NCI-H2171 (cell line): ENCODE data around the gene TTC28.
"Not testable (repeated sequence)": the region's sequence is repeated elsewhere in the genome, so short reads cannot be mapped to it uniquely, and the experiment has no call there.

Experiments used
- DNase-seq: peaks from one replicate; lab custom pipeline; 2025; lab: John Stamatoyannopoulos, UW

The TTC28 gene

DNA sequence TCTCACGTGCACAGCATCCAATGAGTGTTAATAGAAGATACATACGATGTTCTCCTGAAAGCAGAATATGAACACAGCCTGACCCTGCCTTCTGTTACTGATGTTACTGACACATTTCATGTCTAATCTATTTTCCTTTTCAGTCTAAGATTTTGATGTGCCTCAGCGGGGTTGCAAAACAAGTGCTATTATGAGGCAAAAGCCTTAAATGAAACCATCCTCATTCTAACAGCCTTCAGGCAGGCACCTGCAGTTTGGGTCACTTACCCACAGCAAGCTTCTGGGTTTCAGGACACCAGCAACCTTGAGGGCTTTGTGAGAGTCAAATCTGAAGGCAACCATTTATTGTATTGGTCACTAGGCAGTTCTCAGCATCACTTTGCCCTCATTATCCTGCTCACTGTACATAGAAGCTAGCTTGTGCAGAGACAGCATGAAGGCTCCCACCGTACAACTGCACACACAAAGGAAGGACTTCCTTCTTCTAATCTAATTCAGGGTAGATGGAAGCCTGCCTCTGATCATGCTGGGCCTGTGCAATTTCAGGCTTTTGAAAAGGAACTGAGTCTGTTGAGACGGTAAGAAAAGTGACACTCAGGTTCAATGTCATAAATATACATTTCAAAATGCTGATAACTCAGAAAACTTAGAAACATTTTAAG lies 577.4 kb downstream of the TTC28 start:
- DNase-seq = no peak

GRCh38 chr22:28097627-28098026 lies 582.0 kb downstream of the TTC28 start:
- no peak for DNase-seq

DNA sequence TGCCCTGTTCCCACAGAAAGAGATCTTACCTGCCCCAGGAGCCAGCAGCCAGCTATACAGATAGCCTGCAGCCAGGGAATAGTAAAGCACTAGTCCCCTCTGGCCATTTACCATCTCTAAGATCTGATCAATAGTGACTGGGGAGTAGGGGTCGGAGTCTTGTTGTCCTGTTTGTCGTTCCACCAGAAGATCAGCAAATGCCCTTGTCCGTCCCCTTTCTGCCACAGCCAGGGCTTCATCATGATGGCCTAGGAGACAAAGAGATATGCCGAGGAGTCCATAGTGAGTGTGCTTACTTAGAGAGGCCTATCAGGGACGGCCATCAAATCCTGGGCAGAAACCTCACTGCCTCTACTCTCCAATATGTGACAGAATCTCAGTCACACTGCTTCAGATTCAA lies 583.5 kb downstream of the TTC28 start:
- DNase-seq = no peak

DNA sequence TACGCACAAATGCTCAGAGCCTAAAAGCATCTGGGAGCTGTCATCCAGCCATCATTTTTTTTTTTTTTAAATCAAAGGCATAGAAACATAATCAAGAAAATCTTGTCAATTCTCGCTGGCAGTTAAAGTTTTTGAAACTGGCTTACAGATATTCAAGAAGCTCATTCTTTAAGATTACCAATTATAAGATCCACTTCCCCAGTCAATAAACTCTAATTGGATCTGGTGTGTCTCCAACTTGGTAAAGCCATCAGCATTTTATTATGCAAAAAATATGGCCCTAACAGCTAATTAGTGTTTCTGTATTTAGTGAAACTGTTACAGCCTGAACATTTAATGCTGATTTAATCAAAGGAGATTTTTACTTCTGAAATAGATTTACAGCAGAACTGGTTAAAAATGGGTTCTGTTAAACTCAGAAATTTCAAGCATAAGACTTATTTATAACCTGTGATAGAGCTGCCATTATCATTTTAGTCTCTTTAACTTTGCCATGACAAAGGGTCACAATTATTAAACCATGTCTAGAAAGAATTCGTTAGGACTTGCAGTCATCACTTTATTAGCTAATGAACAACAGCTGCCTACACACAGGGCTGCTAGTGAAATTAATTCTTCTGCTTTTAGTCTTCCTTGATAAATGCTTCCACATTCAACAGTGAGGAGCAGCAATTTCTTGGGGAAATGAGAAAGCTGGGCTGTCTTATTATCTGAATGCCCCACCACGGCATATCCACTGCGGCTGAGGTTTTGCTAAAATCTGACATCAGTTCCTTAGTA lies 584.1 kb downstream of the TTC28 start:
- no peak for DNase-seq

- no peak for DNase-seq
Observed at GRCh38 chr22:28094771-28095170, 584.9 kb downstream of the TTC28 start.

- DNase-seq = no peak
Observed at GRCh38 chr22:28093711-28094110, 585.9 kb downstream of the TTC28 start.

GRCh38 chr22:28091486-28091885 lies 588.2 kb downstream of the TTC28 start:
- no peak for DNase-seq

DNA sequence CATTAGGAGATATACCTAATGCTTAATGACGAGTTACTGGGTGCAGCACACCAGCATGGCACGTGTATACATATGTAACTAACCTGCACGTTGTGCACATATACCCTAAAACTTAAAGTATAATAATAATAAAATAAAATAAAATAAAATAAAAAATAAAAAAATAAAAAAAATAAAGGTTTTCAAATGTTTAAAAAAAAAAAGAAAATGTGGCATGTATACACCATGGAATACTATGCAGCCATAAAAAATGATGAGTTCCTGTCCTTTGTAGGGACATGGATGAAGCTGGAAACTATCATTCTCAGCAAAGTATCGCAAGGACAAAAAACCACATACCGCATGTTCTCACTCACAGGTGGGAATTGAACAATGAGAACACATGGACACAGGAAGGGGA lies 590.1 kb downstream of the TTC28 start:
- DNase-seq = not testable (repeated sequence)

- DNase-seq = no peak
Observed at GRCh38 chr22:28077166-28077565, 602.5 kb downstream of the TTC28 start.

- DNase-seq = no peak
Observed at GRCh38 chr22:28075358-28075981, 604.2 kb downstream of the TTC28 start.

DNA sequence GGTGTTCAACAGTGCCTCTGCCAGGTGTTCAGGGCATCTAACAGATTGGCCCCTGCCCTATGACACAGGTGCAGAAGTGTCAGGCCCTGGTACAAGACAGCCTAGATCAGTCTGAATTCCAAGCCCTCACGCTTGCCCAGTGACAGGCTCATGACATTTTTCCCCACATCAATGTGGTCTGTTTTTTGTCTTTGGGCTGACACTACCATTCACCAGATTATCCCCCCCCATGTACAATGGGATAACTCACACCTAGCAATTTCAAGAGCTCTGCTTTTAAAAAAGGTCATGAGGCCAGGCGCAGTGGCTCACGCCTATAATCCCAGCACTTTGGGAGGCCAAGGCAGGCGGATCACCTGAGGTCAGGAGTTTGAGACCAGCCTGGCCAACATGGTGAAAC lies 605.1 kb downstream of the TTC28 start:
- no peak for DNase-seq

GRCh38 chr22:28072066-28072465 lies 607.6 kb downstream of the TTC28 start:
- no peak for DNase-seq

GRCh38 chr22:28068826-28069225 lies 610.8 kb downstream of the TTC28 start:
- DNase-seq = no peak

GRCh38 chr22:28064920-28065319 lies 614.7 kb downstream of the TTC28 start:
- no peak for DNase-seq

GRCh38 chr22:28063656-28064055 lies 616.0 kb downstream of the TTC28 start:
- no peak for DNase-seq

GRCh38 chr22:28060594-28060993 lies 619.0 kb downstream of the TTC28 start:
- not testable (repeated sequence) for DNase-seq

DNA sequence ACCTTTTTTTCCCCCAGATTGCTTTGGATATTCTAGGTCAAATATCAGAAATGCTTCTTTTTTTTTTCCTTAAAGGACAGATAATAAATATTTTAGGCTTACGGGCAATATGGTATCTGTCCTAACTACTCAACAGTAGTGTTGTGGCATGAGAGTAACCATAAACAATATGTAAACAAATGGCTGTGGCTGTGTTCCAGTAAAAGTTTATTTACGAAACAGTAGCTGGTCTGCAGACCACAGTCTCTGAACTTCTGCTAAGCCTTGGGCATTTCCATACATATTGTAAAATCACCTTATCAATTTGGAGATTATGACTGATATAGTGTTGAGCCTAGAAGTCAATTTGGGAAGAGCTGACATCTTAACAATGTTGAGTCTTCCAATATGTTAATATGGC lies 621.6 kb downstream of the TTC28 start:
- DNase-seq = no peak

DNA sequence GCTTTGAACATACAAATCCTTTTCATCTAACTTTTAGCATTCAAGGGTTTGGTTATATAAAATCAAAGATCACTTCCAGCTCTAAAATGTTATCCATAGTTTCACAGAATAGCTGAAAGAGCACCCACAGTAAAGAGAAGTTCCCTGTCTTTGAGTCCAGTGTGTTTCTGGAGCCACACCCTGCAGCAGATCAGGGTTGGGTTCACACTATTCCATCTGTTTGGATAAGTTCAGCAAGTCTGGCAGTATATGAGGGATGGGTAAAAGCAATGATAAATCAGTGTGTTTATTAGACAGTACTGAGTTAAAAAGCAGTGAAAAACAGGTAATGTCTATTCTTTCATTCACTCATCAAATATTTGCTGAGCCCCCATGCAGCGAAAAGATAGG lies 624.8 kb downstream of the TTC28 start:
- no peak for DNase-seq

GRCh38 chr22:28053896-28054818 lies 625.5 kb downstream of the TTC28 start:
- no peak for DNase-seq

GRCh38 chr22:28052825-28053269 lies 626.8 kb downstream of the TTC28 start:
- no peak for DNase-seq

GRCh38 chr22:28051787-28052356 lies 627.8 kb downstream of the TTC28 start:
- no peak for DNase-seq
